ENCODE results near the gene CDH4.
"Not testable (repeated sequence)": the region's sequence is repeated elsewhere in the genome, so short reads cannot be mapped to it uniquely, and the experiment has no call there.

CDH4 gene

DNA sequence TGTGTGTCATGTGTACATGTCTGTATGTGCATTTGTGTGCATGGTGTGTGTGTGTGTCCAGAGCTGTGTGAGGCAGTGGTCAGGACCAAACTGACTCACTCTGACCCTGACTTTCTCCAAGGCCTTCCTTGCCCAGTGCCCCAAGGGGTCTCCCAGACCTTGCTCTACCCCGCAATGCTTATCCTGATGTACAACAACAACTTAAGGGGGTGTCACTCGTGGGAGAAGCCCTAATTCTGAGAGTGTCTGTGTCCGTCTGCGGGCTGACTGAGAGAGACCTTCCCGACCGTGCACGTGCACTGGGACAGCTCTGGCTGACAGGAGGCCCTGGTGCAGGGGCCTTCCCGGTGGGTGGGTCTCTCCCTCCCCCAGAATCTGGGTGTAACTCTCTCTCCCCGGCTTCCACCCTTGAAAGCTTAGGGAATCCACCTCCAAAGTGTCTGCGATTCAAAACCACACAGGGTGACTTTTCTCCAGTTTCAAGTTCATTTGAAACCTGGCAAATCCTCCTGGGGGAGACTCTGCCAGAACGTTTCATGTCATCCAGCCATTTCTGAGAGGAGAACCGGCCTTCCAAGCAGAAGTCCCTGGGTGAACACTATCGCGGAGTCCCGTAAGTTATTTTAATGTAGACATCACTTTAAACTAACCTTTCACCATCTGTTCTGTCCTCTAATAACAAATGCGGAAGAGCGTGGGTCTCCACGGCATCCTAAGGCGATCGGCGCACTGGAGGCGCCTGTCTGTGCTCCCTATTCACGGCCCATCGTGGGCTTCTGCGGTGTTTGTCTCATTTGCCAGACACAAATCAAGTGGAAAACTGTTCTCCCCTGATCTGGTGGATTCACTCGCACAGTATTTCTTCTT, 588.1 kb downstream of the CDH4 start:
- no peak for DNase-seq

DNA sequence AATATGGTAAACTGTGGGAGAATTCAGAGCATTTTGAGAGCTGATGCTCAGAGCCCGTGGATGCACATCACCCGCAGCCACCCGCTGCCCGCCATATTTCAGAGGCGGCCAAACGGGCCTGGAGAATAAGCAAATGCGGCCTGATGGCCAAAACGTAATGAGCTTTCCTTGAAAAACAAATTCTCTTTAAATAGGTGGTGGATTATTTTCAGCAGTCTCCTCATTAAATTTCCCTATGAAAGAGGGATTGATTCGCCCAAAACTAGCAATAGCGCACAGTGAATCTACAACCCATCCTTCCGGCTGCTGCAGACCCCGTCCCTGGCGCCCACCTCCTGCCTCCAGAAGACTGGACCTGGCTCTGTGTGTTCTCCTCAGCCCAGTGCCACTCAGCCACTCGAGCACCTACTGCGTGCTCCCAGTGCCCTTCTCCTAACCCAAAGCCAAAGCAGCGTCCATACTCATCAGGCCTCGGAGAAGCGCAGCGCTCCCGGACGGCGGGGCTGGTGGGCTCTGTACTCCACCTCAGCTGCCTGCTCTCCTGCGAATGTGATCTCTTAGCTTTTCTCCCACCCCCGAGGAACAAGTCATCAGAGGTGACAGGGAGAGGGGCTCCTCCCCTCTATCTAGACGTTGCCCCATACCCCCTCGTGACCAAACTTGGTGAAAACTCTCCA, 588.9 kb downstream of the CDH4 start:
- no peak for DNase-seq

DNA sequence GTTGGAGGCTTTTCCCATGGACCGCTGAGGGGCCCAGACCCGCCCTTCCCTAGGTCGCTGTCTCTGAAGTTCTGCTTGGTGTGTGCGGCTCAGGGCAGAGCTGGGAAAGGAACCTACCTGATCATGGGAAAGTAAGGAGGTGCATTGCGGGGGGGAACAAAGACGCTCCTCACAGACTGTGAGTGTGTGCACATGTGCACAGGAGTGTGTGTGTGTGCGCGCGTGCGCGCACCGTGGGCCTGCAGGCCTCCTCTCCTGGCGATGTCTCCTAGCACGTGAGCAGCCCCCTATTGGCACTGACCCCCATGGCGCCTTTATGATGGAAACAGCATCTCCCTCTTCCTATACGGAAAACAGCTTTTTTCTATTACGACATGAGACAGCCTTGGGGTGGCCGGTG, 589.5 kb downstream of the CDH4 start:
- no peak for DNase-seq

DNA sequence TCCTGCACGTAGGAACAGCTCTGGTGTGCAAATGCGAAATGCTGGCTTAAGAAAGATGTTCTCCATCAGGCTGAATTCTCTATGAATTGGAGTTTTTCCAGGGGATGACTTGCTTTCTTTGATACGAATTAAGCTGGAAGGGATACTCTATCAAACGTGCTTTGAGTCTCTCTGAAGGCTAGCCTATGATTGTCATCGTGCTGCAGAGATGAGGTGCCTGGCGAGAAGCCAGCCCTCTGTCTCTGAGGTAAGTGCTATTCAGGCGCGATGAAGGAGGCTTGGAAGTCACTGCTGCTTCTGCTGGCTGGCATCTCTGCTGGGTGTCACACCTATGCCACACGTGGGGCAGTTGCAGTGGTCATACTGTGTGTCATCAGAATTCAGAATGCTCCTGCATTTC, 589.9 kb downstream of the CDH4 start:
- no peak for DNase-seq

GRCh38 chr20:61844621-61845020, 592.6 kb downstream of the CDH4 start:
- DNase-seq: no peak

DNA sequence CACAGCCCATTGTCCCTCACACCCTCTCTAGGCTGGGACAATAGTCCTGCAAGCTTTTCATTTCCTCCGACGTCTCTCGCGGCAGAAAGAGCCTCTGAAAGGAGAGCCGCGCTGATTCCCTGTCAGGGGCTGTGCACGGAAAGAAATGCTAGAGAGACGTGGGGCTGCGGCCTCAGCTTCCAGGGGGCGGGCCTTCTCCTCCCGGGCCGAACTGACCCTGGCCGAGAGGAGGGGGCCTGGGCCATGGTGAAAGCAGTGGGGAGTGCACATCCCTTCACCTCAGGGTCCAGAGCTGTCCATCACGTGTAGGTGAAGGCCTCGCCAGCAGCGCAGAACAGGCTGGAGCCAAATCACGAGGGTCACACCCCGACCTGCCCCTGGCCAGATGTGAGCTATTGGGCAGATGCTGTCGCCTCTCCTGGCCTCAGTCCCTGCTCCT, 593.2 kb downstream of the CDH4 start:
- DNase-seq: no peak

- no peak for DNase-seq
These were observed 594.0 kb downstream of the CDH4 start for GRCh38 chr20:61846074-61846473.

DNA sequence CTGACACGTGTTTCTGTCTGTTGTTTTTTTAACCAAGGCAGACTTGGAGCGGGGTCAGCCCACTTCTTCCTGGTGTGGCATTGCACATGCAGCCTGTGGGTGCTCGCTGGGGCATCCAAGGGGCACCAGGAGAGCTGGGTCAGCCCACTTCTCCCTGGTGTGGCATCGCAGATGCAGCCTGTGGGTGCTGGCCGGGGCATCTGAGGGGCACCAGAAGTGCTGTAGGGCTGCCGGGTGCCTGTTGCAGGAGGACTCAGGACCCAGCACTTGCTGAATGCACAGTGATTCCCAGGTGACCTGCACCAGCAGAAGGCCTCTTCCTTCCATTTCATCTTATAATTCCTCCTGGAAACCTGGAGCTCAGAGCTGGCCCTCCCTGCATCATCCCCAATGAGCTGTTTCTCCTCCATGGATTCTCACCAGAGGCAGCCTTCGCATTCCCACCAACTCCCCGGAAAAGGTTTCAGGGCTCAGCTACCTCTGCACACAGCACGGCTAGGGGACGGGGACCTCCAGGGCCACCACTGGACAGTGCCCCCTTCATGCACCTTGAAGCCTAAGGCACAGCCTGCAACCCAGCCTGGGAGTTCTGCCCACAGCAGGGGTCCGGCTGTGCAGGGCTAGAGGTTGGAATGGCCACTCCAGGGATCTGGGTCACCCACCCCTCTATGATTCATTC, 594.8 kb downstream of the CDH4 start:
- no peak for DNase-seq

GRCh38 chr20:61847420-61847748, 595.3 kb downstream of the CDH4 start:
- DNase-seq: no peak

GRCh38 chr20:61847986-61848385, 595.9 kb downstream of the CDH4 start:
- no peak for DNase-seq

DNA sequence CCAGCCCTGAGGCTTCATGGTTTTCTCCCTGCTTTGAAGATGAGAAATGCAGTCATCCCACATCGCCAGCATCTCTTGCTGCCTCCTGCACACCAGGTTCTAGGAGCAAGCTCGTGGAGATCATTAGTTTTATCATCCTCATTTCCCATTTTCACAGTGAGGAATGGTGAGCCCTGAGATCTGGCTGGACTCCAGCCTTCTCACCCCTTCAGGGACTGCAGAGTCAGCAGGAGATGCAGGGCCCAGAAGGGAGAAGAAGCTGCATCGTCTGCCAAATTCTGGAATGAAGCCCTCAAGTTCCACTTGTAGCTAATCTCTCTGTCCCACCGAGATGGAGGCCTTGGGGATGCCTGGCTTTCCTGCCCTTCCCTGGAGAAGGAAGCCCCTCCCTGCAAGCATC, 596.8 kb downstream of the CDH4 start:
- no peak for DNase-seq

GRCh38 chr20:61849376-61849775, 597.3 kb downstream of the CDH4 start:
- DNase-seq: no peak

- DNase-seq: no peak
These were observed 597.8 kb downstream of the CDH4 start for GRCh38 chr20:61849822-61850221.

GRCh38 chr20:61850457-61850856, 598.4 kb downstream of the CDH4 start:
- no peak for DNase-seq

- DNase-seq: no peak
These were observed 599.2 kb downstream of the CDH4 start for GRCh38 chr20:61850926-61851900.

DNA sequence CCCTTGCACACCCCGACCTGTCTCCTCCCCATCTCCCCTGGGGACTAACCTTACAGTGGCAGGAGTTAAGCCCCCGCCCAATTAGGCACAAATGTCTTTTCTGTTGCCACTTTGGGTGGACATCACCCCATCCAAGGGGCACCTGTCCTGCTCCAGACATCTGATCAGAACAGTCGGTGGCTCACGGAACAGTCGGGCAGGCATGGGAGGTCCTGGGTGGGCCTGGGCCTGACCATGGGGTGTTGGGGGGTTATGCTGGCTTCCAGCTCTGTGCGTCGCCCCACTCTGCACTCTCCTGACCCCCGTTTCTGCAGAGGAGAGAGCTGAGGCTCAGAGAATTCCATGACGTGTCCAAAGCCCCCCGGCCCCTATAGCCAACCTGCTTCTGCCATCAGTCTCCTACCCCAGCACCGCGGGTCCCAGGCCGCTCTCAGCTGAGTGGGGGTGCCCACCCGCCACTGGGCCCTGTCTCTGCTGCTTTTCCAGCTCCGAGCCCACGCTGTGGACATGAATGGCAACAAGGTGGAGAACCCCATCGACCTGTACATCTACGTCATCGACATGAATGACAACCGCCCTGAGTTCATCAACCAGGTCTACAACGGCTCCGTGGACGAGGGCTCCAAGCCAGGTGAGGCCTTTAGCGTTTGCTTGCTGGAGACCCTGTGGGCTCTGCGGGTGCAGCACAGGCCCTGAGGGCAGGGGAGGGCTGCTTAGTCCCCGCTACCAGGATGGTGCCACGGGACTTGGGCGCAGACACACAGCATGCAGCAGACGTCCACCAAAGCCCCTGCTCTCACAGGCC, 600.4 kb downstream of the CDH4 start:
- DNase-seq: no peak

GRCh38 chr20:61853073-61854005, 601.3 kb downstream of the CDH4 start:
- no peak for DNase-seq

- not testable (repeated sequence) for DNase-seq
These were observed 602.5 kb downstream of the CDH4 start for GRCh38 chr20:61854538-61854937.

- no peak for DNase-seq
These were observed 603.2 kb downstream of the CDH4 start for GRCh38 chr20:61855286-61855685.

- DNase-seq: no peak
These were observed 604.8 kb downstream of the CDH4 start for GRCh38 chr20:61856626-61857413.
